Posterior cingulate gyrus (tissue), 11 donors: ENCODE measurements around the gene BAG2.
A peak's percentile ranks its signal among the peaks of the same experiment; 100 is the strongest.

ENCODE experiments used
- DNase-seq, 10 donors: peaks; one replicate each; pipeline versions ENCODE4 v3.0.0 to v3.0.0-alpha.2; 2020 to 2021; ENCODE audit warnings: mixed read lengths in 3 of 10
- intact Hi-C: fragments of 100-400 bp; cut with DNase I; formaldehyde crosslinking; loops from one replicate; pipeline ENCODE4 v1.15.1; 2023

The BAG2 gene

GRCh38 chr6:57216235-57217101 lies 44.3 kb downstream of the BAG2 start:
- peak in 2 of 10 donors; percentile 15 to 61 for DNase-seq

DNA sequence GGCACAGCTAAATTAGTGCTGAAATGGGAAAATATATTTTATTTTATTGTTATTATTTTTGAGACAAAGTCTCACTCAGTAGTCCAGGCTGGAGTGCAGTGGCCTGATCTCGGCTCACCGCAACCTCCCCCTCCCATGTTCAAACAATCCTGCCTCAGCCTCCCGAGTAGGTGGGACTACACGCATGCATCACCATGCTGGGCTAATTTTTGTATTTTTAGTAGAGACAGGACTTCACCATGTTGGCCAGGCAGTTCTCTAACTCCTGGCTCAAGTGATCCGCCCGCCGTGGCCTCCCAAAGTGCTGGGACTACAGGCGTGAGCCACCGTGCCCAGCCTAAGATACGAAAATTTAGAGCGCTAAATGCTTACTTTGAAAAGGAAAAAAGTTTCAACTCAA lies 45.1 kb downstream of the BAG2 start:
- peak in 1 of 10 donors; percentile 28 for DNase-seq
- intact Hi-C loops = no loop called here

More at GRCh38 chr6:57216235-57217101, 44.3 kb downstream of the BAG2 start:
- intact Hi-C loops = no loop called here

DNA sequence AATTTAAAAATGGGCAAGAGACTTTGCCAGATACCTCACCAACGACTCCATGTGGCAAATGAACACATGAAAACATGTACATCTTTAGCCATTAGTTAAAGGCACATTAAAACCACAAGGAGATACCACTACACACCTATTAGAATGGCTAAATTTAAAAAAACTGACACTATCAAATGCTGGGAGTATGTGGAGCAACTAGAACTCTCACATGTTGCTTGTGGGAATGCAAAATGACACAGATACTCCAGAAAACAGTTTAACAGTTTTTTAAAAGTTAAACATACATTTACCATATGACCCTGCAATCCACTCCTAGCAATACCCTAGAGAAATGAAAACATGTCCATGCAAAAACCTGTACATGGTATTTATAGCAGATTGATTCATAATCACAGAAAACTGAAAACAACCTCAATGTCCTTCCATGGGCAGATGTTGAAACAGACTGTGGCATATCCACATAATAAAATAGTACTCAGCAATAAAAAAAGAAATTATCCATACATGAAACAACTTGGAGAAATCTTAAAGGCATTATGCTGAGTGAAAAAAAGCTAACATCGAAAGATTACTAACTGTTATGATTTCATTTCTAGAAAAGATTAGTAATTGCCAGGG lies 48.1 kb downstream of the BAG2 start:
- DNase-seq = no peak
- intact Hi-C loops = loop anchor here (5.0 to 10.0 kb wide), 4 partner anchors 38 to 265 kb away; partner anchors contain the start of genes BEND6, KIAA1586 and ZNF451

DNA sequence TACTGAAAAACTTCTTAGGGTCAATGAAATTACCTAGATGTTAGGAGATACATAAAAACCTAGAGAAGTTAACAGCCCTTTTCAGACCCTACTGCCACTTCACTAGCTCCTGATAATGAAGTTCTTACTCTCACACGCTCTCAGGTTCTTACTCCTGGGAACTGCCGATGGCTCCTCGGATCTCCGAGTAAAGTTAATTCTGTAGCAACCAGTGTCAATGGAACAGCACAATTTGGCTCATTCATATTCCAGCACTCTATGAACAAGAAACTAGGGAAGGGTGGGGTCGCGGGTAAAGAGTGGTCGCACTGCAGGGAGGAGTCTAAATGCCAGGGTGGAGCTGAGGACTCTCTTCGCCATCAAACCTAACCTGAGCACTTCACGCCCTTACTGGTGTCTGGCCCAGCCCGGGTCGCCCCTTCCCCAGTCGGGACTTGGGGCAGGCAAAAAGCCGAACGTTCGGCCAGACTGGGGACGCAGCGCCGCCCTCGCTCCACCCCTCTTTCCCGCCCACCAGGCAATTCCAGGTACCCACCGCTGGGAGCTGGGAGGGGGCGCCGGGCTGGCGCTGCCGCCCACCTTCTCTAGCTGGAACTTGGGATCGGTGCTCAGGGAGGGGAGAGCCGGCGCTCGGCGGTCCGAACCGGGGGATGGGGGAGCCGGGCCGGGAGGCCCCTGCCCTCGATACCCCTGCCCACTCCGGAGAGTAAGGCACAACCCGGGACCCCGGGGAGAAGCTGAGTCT lies 49.2 kb downstream of the BAG2 start:
- intact Hi-C loops = loop anchor here (5.0 to 10.0 kb wide), 4 partner anchors 39 to 267 kb away; partner anchors contain the start of genes BEND6, KIAA1586 and ZNF451
- peak in 9 of 10 donors; percentile 16 to 92 (median 33) for DNase-seq

GRCh38 chr6:57221936-57222742 lies 50.0 kb downstream of the BAG2 start, which contains the start of gene RAB23:
RAB23 (minus strand) TSS chr6:57222307; CDS start chr6:57210380, 11,927 bp downstream.
- intact Hi-C loops = loop anchor here (1.0 to 10.0 kb wide), 5 partner anchors 40 to 267 kb away; partner anchors contain the start of genes BEND6, KIAA1586 and ZNF451
- peak; percentile 69 to 98 (median 81) for DNase-seq

DNA sequence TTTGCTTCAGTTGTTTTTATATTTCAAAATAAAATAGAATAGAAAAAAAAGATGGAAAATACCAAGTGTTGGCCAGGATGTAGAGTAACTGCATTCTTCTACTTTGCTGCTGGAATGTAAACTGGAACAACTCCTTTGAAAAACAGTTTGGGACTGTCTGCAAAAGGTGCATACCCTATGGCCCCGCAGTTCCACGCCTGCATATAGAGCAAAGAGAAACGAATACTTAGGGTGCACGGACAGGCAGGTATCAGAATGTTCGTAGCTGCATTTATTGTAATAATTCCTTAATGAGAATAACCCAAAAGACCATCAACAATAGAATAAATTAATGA lies 50.6 kb downstream of the BAG2 start:
- intact Hi-C loops = loop anchor here (1.0 to 10.0 kb wide), 5 partner anchors 40 to 268 kb away; partner anchors contain the start of genes BEND6, KIAA1586 and ZNF451
- no peak for DNase-seq

DNA sequence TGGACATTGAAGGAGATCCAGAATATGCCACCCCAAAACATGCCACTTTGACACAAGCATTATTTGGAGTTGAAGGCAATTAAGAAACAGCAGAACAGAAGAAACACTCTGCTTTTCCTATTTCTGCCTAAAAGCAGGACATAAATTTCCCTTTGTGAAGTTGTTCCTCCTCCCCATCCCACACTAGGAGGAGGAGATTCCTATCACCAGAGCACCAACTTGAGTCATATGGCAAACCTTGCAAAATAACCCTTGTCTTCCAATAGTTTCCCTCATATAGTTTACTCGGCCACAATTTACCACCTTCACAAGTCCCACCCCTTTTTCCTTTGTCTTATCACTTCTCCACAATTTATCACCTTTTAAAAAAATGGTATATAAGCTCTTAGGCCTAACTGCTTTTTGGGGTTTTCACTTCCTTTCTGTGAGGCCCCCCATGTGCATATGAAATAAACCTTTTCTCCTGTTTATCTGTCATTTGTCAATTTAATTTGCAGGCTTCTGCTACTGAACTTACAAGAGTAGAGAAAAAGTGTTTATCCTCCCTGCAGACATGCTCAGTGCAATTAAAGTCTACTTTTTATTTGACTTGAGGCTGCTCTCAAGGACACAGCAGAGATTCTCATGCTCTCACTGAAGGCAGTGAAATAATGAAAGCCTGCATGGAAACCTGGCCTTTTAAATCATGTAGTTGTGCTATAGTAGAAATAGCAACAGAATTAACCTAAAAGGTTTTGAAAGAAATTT lies 52.8 kb downstream of the BAG2 start:
- intact Hi-C loops = loop anchor here (5.0 to 10.0 kb wide), 4 partner anchors 43 to 270 kb away; partner anchors contain the start of genes BEND6, KIAA1586 and ZNF451
- no peak for DNase-seq

DNA sequence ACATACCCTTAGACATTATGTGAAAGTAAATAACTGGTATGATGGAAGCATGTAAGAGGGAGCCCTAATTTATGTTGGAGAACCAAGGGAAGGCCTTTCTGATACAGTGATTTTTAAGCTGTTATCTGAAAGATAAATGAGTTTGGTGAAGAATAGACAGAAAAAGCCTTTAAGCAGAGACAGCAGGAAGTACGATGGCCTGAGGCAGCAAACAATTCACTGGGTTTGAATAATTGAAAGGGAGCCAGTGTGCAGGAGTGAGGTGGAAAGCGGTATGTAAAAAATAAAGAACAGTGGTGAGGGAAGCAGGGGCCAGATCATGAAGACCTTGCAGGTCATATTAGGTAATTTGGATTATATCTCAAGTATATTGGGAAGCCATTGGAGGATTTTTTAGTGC lies 54.1 kb downstream of the BAG2 start:
- DNase-seq = no peak
- intact Hi-C loops = loop anchor here (10.0 kb wide), 2 partner anchors 181 to 271 kb away; partner anchors contain the start of genes BEND6 and KIAA1586
